Fibroblast of pulmonary artery (primary cell): Measurements from ENCODE around the gene ELANE.

Experiments
- DNase-seq: peaks from one replicate; pipeline ENCODE4 v3.0.0-alpha.2; 2010; ENCODE audit warnings: low read depth
- H3K4me3 ChIP-seq: replicated peaks from 2 replicates; pipeline ENCODE4 v1.5.1; 2011; ENCODE audit warnings: low read depth, mild to moderate bottlenecking, control low read depth, low read length, moderate library complexity
- CTCF ChIP-seq: IDR thresholded peaks from 2 replicates; pipeline ENCODE4 v1.5.1; 2011; ENCODE audit warnings: mild to moderate bottlenecking, control low read depth, low read length, inconsistent platforms; ENCODE audit errors: missing control alignments

Gene ELANE

GRCh38 chr19:904545-904944 lies 52.4 kb downstream of the ELANE start:
- TF ChIP-seq CTCF: no peak

More at GRCh38 chr19:904545-904944, 52.4 kb downstream of the ELANE start:
- no peak for DNase-seq
- no peak overlapping the region for H3K4me3 ChIP-seq
